IMR-90 (cell line): Measurements from ENCODE around the gene TMEM181.
A peak's percentile ranks its signal among the peaks of the same experiment; 100 is the strongest.

ENCODE experiments used
- BHLHE40 ChIP-seq: fragments of 150-350 bp; IDR thresholded peaks from 2 replicates; pipeline ENCODE4 v1.6.1; 2016; ENCODE audit warnings: mild to moderate bottlenecking, low read depth, low read length
- FOS ChIP-seq: fragments of 150-350 bp; IDR thresholded peaks from 2 replicates; pipeline ENCODE4 v1.6.1; 2016; ENCODE audit warnings: low read depth, low read length
- MAZ ChIP-seq: IDR thresholded peaks from 2 replicates; pipeline ENCODE4 v1.6.1; 2012; ENCODE audit warnings: low read depth, mild to moderate bottlenecking, low read length, improper control_type of control experiment, moderate library complexity, borderline replicate concordance
- MXI1 ChIP-seq: IDR thresholded peaks from 2 replicates; pipeline ENCODE4 v1.6.1; 2012; ENCODE audit warnings: low read depth, mild to moderate bottlenecking, low read length, moderate library complexity, borderline replicate concordance
- NFE2L2 ChIP-seq: fragments of 150-350 bp; IDR thresholded peaks from 2 replicates; pipeline ENCODE4 v1.6.1; 2016; ENCODE audit warnings: low read depth, mild to moderate bottlenecking, low read length
- POLR2A ChIP-seq: IDR thresholded peaks from 2 replicates; pipeline ENCODE4 v1.6.1; 2012; ENCODE audit warnings: mild to moderate bottlenecking, low read depth, low read length
- RAD21 ChIP-seq: IDR thresholded peaks from 2 replicates; pipeline ENCODE4 v1.6.1; 2012; ENCODE audit warnings: low read length, improper control_type of control experiment
- RCOR1 ChIP-seq: IDR thresholded peaks from 2 replicates; pipeline ENCODE4 v1.6.1; 2012; ENCODE audit warnings: mild to moderate bottlenecking, low read length, improper control_type of control experiment; ENCODE audit not compliant: insufficient replicate concordance
- RFX5 ChIP-seq: IDR thresholded peaks from 2 replicates; pipeline ENCODE4 v1.8.0; 2012; ENCODE audit warnings: low read depth, mild to moderate bottlenecking, low read length, moderate library complexity
- SMC3 ChIP-seq: fragments of 150-350 bp; IDR thresholded peaks from 2 replicates; pipeline ENCODE4 v1.6.1; 2016; ENCODE audit warnings: low read depth, mild to moderate bottlenecking, antibody characterized with exemption, low read length, moderate library complexity
- TF ChIP-seq, protein P1 (sequence below): fragments of 150-350 bp; IDR thresholded peaks from 2 replicates; pipeline ENCODE4 v1.6.1; 2017; ENCODE audit warnings: mild to moderate bottlenecking, antibody characterized with exemption, low read length, low read depth
- TF ChIP-seq, protein P2 (sequence below): conservative IDR thresholded peaks from 2 replicates; pipeline ENCODE4 v1.5.1; 2012; ENCODE audit warnings: mild to moderate bottlenecking, low read depth, low read length, improper control_type of control experiment
- TF ChIP-seq, protein P3 (sequence below): fragments of 150-350 bp; IDR thresholded peaks from 2 replicates; pipeline ENCODE4 v1.6.1; 2016; ENCODE audit warnings: low read depth, mild to moderate bottlenecking, low read length, moderate library complexity, borderline replicate concordance

DNA sequence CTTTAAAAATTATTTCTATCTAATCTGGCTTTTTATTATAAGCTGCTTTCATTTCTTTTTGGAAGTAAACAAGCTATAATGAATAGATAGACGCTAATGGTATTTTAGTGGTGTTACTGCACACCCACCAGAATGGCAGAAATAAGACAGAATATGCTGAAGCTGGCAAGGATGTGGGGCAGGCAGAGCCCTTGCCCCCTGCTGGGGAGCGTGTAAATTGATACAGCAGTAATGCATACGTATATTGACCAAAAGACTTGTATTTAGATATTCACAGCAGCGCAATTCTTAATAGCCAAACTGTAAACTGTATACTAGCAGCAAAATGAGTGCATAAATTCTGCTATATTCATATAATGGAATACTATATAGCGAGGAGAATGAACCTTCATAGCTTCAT lies 35.3 kb downstream of the TMEM181 start:
- no peak for TF ChIP-seq MAZ
- TF ChIP-seq FOS: no peak
- TF ChIP-seq, protein P1, sequence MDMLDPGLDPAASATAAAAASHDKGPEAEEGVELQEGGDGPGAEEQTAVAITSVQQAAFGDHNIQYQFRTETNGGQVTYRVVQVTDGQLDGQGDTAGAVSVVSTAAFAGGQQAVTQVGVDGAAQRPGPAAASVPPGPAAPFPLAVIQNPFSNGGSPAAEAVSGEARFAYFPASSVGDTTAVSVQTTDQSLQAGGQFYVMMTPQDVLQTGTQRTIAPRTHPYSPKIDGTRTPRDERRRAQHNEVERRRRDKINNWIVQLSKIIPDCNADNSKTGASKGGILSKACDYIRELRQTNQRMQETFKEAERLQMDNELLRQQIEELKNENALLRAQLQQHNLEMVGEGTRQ: no peak
- TF ChIP-seq SMC3: peak; percentile 49
- TF ChIP-seq, protein P2, sequence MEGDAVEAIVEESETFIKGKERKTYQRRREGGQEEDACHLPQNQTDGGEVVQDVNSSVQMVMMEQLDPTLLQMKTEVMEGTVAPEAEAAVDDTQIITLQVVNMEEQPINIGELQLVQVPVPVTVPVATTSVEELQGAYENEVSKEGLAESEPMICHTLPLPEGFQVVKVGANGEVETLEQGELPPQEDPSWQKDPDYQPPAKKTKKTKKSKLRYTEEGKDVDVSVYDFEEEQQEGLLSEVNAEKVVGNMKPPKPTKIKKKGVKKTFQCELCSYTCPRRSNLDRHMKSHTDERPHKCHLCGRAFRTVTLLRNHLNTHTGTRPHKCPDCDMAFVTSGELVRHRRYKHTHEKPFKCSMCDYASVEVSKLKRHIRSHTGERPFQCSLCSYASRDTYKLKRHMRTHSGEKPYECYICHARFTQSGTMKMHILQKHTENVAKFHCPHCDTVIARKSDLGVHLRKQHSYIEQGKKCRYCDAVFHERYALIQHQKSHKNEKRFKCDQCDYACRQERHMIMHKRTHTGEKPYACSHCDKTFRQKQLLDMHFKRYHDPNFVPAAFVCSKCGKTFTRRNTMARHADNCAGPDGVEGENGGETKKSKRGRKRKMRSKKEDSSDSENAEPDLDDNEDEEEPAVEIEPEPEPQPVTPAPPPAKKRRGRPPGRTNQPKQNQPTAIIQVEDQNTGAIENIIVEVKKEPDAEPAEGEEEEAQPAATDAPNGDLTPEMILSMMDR: peak; percentile 35
- no peak for TF ChIP-seq BHLHE40
- TF ChIP-seq NFE2L2: no peak
- peak; percentile 45 for TF ChIP-seq RAD21
- no peak for TF ChIP-seq POLR2A
- no peak for TF ChIP-seq RFX5
- no peak for TF ChIP-seq MXI1
- TF ChIP-seq, protein P3, sequence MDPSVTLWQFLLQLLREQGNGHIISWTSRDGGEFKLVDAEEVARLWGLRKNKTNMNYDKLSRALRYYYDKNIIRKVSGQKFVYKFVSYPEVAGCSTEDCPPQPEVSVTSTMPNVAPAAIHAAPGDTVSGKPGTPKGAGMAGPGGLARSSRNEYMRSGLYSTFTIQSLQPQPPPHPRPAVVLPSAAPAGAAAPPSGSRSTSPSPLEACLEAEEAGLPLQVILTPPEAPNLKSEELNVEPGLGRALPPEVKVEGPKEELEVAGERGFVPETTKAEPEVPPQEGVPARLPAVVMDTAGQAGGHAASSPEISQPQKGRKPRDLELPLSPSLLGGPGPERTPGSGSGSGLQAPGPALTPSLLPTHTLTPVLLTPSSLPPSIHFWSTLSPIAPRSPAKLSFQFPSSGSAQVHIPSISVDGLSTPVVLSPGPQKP: no peak
- TF ChIP-seq RCOR1: no peak
